K562 (cell line): Measurements from ENCODE around the gene TBC1D2. TPM values are rescaled to one million over a fixed set of nuclear protein-coding genes. Genes with fewer than 3 reads are reported as not detected.

ENCODE experiments used
- ATAC-seq: fragments of 200-7000 bp; cut with Tn5 transposase; 3 replicates; pipeline ENCODE4 v1.9.1; 2020; ENCODE audit warnings: moderate library complexity
- BruUV-seq: library from RNA; stranded (reverse); fragments of 400-500 nt; replicated peaks from 2 replicates; lab custom pipeline; 2021; lab: Mats Ljungman, UMichigan
- CTCF ChIA-PET: fragments of 300-600 bp; formaldehyde crosslinking; extraction: SDS; loops from one replicate; lab custom pipeline; 2021; ENCODE audit warnings: low intra/inter-chr PET ratio; lab: Yijun Ruan, JAX
- POLR2A ChIA-PET: fragments of 300-600, 350-650 bp; sonication (Branson Sonifier 250); formaldehyde crosslinking; extraction: SDS; loops from one replicate; lab custom pipeline; 2021; ENCODE audit warnings: antibody characterized with exemption, inconsistent platforms; lab: Yijun Ruan, JAX
- DNase-seq, 4 experiments: peaks; one replicate each; pipeline versions ENCODE4 v3.0.0 to v3.0.0-alpha.2; 2011 to 2018; ENCODE audit warnings: low spot score in 3 of 4, mixed read lengths in 3 of 4; ENCODE audit errors: extremely low read depth in 1 of 4
- FAIRE-seq: peaks from 2 replicates; lab custom pipeline; 2011; peaks lifted over from hg19 to GRCh38; lab: Jason Lieb, UNC
- H2AFZ ChIP-seq: 2 replicates; pipeline ENCODE4 v1.6.0; 2011; ENCODE audit warnings: low read depth, low read length, control low read depth, inconsistent platforms
- H3K27ac ChIP-seq: fragments of 200-600 bp; 3 replicates; pipeline ENCODE4 v1.8.0; 2011; ENCODE audit warnings: low read depth, mild to moderate bottlenecking, control low read depth, inconsistent platforms, low read length, moderate library complexity, mixed read lengths; ENCODE audit errors: extremely low read depth
- H3K27me3 ChIP-seq, 2 experiments: fragments of 300-600 bp in 1 of 2; 2 replicates in 1 of 2; 3 replicates in 1 of 2; pipeline versions ENCODE4 v1.6.0 to v1.8.0; 2011; ENCODE audit warnings: inconsistent platforms in 2 of 2, low read length in 2 of 2, mild to moderate bottlenecking in 1 of 2, mixed read lengths in 1 of 2, moderate library complexity in 1 of 2; ENCODE audit not compliant: control insufficient read depth in 2 of 2, insufficient read depth in 2 of 2
- H3K36me3 ChIP-seq: fragments of 300-600 bp; 3 replicates; pipeline ENCODE4 v1.8.0; 2011; ENCODE audit warnings: mild to moderate bottlenecking, low read length, inconsistent platforms; ENCODE audit not compliant: control insufficient read depth, insufficient read depth
- H3K4me1 ChIP-seq, 2 experiments: fragments of 200-600 bp in 1 of 2; replicated peaks in 1 of 2; 2 replicates in 1 of 2; 3 replicates in 1 of 2; pipeline versions ENCODE4 v1.5.1 to v1.8.0; 2011; ENCODE audit warnings: inconsistent platforms in 2 of 2, low read length in 2 of 2, mild to moderate bottlenecking in 1 of 2, mixed read lengths in 1 of 2, moderate library complexity in 1 of 2; ENCODE audit not compliant: control insufficient read depth in 2 of 2, insufficient read depth in 2 of 2
- H3K4me2 ChIP-seq: 2 replicates; pipeline ENCODE4 v1.6.1; 2011; ENCODE audit warnings: low read length, control low read depth, inconsistent platforms, mixed read lengths; ENCODE audit not compliant: insufficient read depth
- H3K4me3 ChIP-seq: fragments of 200-600 bp; sonication (generic), shearing (Covaris generic); 2 replicates; pipeline ENCODE4 v1.5.1; 2016; ENCODE audit warnings: control low read depth, inconsistent platforms
- H3K79me2 ChIP-seq: fragments of 200-600 bp; 3 replicates; pipeline ENCODE4 v1.8.0; 2011; ENCODE audit warnings: low read length, inconsistent platforms; ENCODE audit not compliant: control insufficient read depth, insufficient read depth
- H3K9ac ChIP-seq, 2 experiments: 2 replicates each; pipeline versions ENCODE4 v1.6.0 to v1.6.1; 2011; ENCODE audit warnings: low read depth in 2 of 2, low read length in 2 of 2, control low read depth in 1 of 2, inconsistent platforms in 1 of 2, mild to moderate bottlenecking in 1 of 2, mixed read lengths in 1 of 2; ENCODE audit not compliant: insufficient read depth in 1 of 2
- H3K9me1 ChIP-seq: one replicate; pipeline ENCODE4 v1.6.0; 2011; ENCODE audit warnings: inconsistent platforms, mild to moderate bottlenecking, low read length, moderate library complexity; ENCODE audit not compliant: control insufficient read depth, insufficient read depth
- H3K9me3 ChIP-seq: replicated peaks from 2 replicates; pipeline ENCODE4 v1.5.1; 2011; ENCODE audit warnings: low read depth, low read length, inconsistent platforms; ENCODE audit not compliant: control insufficient read depth, insufficient read depth
- H4K20me1 ChIP-seq: replicated peaks from 2 replicates; pipeline ENCODE4 v1.6.1; 2011; ENCODE audit warnings: low read length, inconsistent platforms, mixed read lengths; ENCODE audit not compliant: control insufficient read depth, insufficient read depth
- ASH1L ChIP-seq: fragments of 450-650 bp; IDR thresholded peaks from 2 replicates; pipeline ENCODE4 v1.6.1; 2018; ENCODE audit warnings: borderline replicate concordance, mild to moderate bottlenecking, low read depth; ENCODE audit not compliant: partially characterized antibody
- HCFC1 ChIP-seq: IDR thresholded peaks from 2 replicates; pipeline ENCODE4 v1.6.1; 2012; ENCODE audit warnings: low read depth, low read length, improper control_type of control experiment
- MBD2 ChIP-seq: sonication (generic); IDR thresholded peaks from 2 replicates; pipeline ENCODE4 v1.6.1; 2016; ENCODE audit warnings: low read depth, borderline replicate concordance
- TAF9B ChIP-seq: fragments of 450-650 bp; IDR thresholded peaks from 2 replicates; pipeline ENCODE4 v1.6.1; 2018; ENCODE audit warnings: mild to moderate bottlenecking; ENCODE audit not compliant: partially characterized antibody
- ZNF263 ChIP-seq: sonication (generic); formaldehyde crosslinking; IDR thresholded peaks from 2 replicates; pipeline ENCODE4 v1.8.0; 2022; ENCODE audit warnings: mild to moderate bottlenecking, missing genetic modification reagents, borderline replicate concordance
- WGBS: fragments of 100-300 bp; shearing (Covaris generic); methylation state at CpG from one replicate; pipeline ENCODE4 v1.1.6; 2016; ENCODE audit warnings: low coverage, mixed read lengths; ENCODE audit not compliant: insufficient coverage; ENCODE audit errors: missing lambda C conversion rate; 5-methylcytosine and 5-hydroxymethylcytosine counted together
- in situ Hi-C: fragments of 300-500 bp; cut with MboI; formaldehyde crosslinking; loops from 4 replicates; pipeline ENCODE4 v1.15.0; 2018; ENCODE audit warnings: inconsistent platforms, mixed read lengths
- intact Hi-C: fragments of 100-400 bp; cut with micrococcal nuclease; formaldehyde crosslinking; loops from 2 replicates; pipeline ENCODE4 v1.14.2; 2022
- polyA plus RNA-seq, 8 experiments: library from polyadenylated mRNA; depleted of rRNA in 4 of 8; stranded (reverse) in 5 of 8; unstranded in 3 of 8; fragments of >200 nt; fragmentation: Nextera tagmentation in 2 of 8; fragmentation: Illumina TruSeq in 1 of 8; extraction: Ambion mirVana in 2 of 8; extraction: Trizol in 1 of 8; gene quantifications; 2 replicates each; pipeline versions ENCODE4 v1.2.1 to v1.2.3, GENCODE V29; 2011 to 2014; ENCODE audit warnings: inconsistent platforms in 1 of 8, missing spikeins in 1 of 8
- total RNA-seq, 7 experiments: library from RNA; depleted of rRNA in 6 of 7; stranded (reverse); fragments of >200 nt in 6 of 7; fragmentation: Illumina TruSeq in 2 of 7; extraction: Trizol in 2 of 7; gene quantifications; 2 replicates each; pipeline versions ENCODE4 v1.2.1 to v1.2.3, GENCODE V29; 2011 to 2021; ENCODE audit warnings: low replicate concordance in 1 of 7
- TF ChIP-seq, protein P1 (sequence below), 2 experiments: fragments of 150-350 bp in 1 of 2; IDR thresholded peaks; 2 replicates each; pipeline ENCODE4 v1.6.1; 2012 to 2016; ENCODE audit warnings: low read depth in 2 of 2, low read length in 2 of 2, mild to moderate bottlenecking in 1 of 2, moderate library complexity in 1 of 2
- TF ChIP-seq, protein P2 (sequence below), 2 experiments: fragments of 450-650 bp; IDR thresholded peaks; 2 replicates each; pipeline ENCODE4 v1.6.1; 2016

The TBC1D2 gene
- total and polyA plus RNA-seq, 9 of the 15 experiments (the other 6 are each of a cell fraction or from before 2014, with no cell fraction given): 0.10 to 7.0 (median 2.5) TPM

DNA sequence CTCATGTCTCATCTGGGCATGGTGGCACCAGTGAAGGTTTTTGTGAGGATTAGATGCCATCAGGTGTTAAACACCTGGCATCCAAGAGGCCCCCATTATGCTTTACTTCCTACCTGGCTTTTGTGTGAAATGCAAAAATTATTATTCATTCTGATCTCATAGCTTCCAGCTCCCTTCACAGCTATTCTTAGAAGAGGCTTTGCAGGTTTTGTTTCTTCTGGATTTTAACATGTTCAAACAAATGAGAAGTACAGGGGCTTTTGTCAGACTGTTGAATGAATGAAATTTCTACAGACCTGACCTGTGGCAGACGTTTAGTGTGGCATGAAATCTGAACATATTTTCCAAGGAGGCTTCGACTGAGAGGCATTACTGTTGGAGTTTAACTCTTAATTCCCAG is 48.7 kb downstream of the TBC1D2 start:
- H4K20me1 ChIP-seq: no peaks in the 10 kb centered on the region
- H3K4me1 ChIP-seq: peaks cover 11 to 27% of the 10 kb centered on the region in 2 experiments; a peak in 4 of 5 replicates
- no peaks in the 10 kb centered on the region for H3K79me2 ChIP-seq
- TF ChIP-seq ASH1L: no peak
- no peak for TF ChIP-seq MBD2
- no peak for TF ChIP-seq TAF9B
- no peak overlapping the region for H3K4me2 ChIP-seq
- BruUV-seq: no TSS peak
- DNase-seq (no peak), FAIRE-seq (no peak), ATAC-seq (no peak)
- H3K27ac ChIP-seq: no peak overlapping the region
- no peak overlapping the region for H2AFZ ChIP-seq
- H3K27me3 ChIP-seq: no peaks in the 10 kb centered on the region
- peak overlapping the region in 1 of 2 experiments; percentile 79; a peak in 1 of 4 replicates for H3K9ac ChIP-seq
- ChIA-PET POLR2A (interaction anchor here (0.7 to 1.3 kb wide), 3 partner anchors 18 to 49 kb away, joined by 3 read pairs; partner anchors contain the start of gene TBC1D2), CTCF (interaction anchor here (1.2 to 2.5 kb wide), 2 partner anchors 57 to 569 kb away, joined by 5 to 36 read pairs; no protein-coding TSS in a partner anchor)
- H3K9me3 ChIP-seq: no peaks in the 10 kb centered on the region
- intact Hi-C loops (loop anchor here (5.0 to 10.0 kb wide), 2 partner anchors 108 to 161 kb away; no protein-coding TSS in a partner anchor), in situ Hi-C loops (loop anchor here (5.0 kb wide), 2 partner anchors 56 to 89 kb away; partner anchors contain the start of gene TRIM14)
- 18% methylated on average over 2 of the region's 2 CpGs for WGBS
- H3K9me1 ChIP-seq: no peaks in the 10 kb centered on the region
- H3K36me3 ChIP-seq: peaks cover 3% of the 10 kb centered on the region; the same call in 1 of the 3 replicates
- no peak overlapping the region for H3K4me3 ChIP-seq

DNA sequence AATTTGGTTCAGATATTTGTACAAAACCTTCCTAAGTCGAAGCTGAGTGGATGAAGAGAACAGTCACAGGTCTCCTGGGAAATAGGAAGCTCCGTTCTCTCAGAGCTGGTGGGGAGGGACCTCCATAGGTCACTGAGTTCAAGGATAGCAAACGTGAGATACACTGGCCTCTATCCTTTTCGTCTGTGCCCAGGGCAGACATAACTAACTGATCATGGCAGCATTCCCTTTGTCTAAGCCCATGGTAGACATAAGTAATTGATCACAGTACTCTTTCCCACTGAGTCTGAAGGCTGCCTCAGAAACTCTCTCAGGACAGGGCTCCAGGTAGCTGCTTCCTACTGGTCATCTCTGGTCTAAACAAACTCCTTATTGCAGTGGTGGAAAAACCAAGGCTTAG is 50.8 kb downstream of the TBC1D2 start:
- in situ Hi-C loops (loop anchor here (5.0 kb wide), 2 partner anchors 58 to 87 kb away; partner anchors contain the start of gene TRIM14), intact Hi-C loops (loop anchor here (1.0 to 10.0 kb wide), 6 partner anchors 59 to 282 kb away; partner anchors contain the start of genes TRIM14 and TRMO)
- H3K27ac ChIP-seq: no peak overlapping the region
- ATAC-seq (peak; percentile 27; the same call in 2 of the 3 replicates), DNase-seq (no peak), FAIRE-seq (no peak)
- no peaks in the 10 kb centered on the region for H3K9me1 ChIP-seq
- H3K4me3 ChIP-seq: no peak overlapping the region
- peaks cover 11 to 28% of the 10 kb centered on the region in 2 experiments; a peak in 4 of 5 replicates for H3K4me1 ChIP-seq
- no peaks in the 10 kb centered on the region; the same call in 2 of the 3 replicates for H3K36me3 ChIP-seq
- no peaks in the 10 kb centered on the region for H4K20me1 ChIP-seq
- ChIA-PET POLR2A (interaction anchor here (1.0 kb wide), 2 partner anchors 11 to 58 kb away, joined by 3 read pairs; no protein-coding TSS in a partner anchor), CTCF (interaction anchor here (0.6 to 2.5 kb wide), 3 partner anchors 12 to 59 kb away, joined by 4 to 36 read pairs (median 4); partner anchors contain the start of gene CORO2A)
- WGBS: 39% methylated on average over 4 of the region's 4 CpGs
- BruUV-seq: no TSS peak
- H3K9me3 ChIP-seq: no peaks in the 10 kb centered on the region
- no peak overlapping the region for H3K4me2 ChIP-seq
- H2AFZ ChIP-seq: no peak overlapping the region
- H3K27me3 ChIP-seq: no peaks in the 10 kb centered on the region
- H3K9ac ChIP-seq: no peak overlapping the region; a peak in 1 of 4 replicates
- no peaks in the 10 kb centered on the region for H3K79me2 ChIP-seq
- TF ChIP-seq ZNF263 (CRISPR knock-in tag) (no peak), HCFC1 (no peak)
- TF ChIP-seq, protein P1, sequence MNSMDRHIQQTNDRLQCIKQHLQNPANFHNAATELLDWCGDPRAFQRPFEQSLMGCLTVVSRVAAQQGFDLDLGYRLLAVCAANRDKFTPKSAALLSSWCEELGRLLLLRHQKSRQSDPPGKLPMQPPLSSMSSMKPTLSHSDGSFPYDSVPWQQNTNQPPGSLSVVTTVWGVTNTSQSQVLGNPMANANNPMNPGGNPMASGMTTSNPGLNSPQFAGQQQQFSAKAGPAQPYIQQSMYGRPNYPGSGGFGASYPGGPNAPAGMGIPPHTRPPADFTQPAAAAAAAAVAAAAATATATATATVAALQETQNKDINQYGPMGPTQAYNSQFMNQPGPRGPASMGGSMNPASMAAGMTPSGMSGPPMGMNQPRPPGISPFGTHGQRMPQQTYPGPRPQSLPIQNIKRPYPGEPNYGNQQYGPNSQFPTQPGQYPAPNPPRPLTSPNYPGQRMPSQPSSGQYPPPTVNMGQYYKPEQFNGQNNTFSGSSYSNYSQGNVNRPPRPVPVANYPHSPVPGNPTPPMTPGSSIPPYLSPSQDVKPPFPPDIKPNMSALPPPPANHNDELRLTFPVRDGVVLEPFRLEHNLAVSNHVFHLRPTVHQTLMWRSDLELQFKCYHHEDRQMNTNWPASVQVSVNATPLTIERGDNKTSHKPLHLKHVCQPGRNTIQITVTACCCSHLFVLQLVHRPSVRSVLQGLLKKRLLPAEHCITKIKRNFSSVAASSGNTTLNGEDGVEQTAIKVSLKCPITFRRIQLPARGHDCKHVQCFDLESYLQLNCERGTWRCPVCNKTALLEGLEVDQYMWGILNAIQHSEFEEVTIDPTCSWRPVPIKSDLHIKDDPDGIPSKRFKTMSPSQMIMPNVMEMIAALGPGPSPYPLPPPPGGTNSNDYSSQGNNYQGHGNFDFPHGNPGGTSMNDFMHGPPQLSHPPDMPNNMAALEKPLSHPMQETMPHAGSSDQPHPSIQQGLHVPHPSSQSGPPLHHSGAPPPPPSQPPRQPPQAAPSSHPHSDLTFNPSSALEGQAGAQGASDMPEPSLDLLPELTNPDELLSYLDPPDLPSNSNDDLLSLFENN (IDR thresholded peaks at IDR 0.05; ENCODE audit: low read depth in 2 of 2, low read length in 2 of 2): peak in 1 of 2 experiments; percentile 67; a peak in 1 of 4 replicates
- TF ChIP-seq, protein P2, sequence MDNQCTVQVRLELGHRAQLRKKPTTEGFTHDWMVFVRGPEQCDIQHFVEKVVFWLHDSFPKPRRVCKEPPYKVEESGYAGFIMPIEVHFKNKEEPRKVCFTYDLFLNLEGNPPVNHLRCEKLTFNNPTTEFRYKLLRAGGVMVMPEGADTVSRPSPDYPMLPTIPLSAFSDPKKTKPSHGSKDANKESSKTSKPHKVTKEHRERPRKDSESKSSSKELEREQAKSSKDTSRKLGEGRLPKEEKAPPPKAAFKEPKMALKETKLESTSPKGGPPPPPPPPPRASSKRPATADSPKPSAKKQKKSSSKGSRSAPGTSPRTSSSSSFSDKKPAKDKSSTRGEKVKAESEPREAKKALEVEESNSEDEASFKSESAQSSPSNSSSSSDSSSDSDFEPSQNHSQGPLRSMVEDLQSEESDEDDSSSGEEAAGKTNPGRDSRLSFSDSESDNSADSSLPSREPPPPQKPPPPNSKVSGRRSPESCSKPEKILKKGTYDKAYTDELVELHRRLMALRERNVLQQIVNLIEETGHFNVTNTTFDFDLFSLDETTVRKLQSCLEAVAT (IDR thresholded peaks at IDR 0.05): peak in 1 of 2 experiments; percentile 81; a peak in 1 of 4 replicates
